NOMO-1 treated with DMSO at 0.1 percent for 48 hours (cell line): ENCODE results near the gene LRRC72.

ENCODE experiments used
- DNase-seq: peaks from one replicate; lab custom pipeline; 2025; ENCODE audit not compliant: unreplicated experiment; lab: John Stamatoyannopoulos, UW

The LRRC72 gene

DNA sequence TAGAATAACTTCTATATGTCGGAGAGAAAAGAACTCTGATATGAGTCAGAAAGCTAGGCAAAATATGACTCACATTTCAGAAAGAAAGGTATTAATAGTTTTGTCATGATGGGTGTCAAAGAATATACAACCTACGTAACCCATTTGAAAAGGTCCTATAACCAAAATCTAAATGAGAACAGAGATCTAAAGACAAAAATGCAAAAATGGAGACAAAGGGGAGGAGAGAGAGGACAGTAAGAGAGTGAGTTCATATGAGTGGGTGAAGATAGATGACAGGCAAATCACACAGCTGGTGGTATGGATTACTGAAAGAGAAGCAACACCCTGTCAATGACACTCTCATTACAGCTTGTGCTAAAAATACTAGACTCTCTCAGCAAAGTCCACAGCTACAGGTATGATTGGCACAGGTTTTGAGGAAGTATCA lies 93.4 kb downstream of the LRRC72 start:
- no peak for DNase-seq

GRCh38 chr7:16626388-16626787 lies 99.8 kb downstream of the LRRC72 start:
- no peak for DNase-seq

- DNase-seq = no peak
Measured at GRCh38 chr7:16627236-16627635, 100.6 kb downstream of the LRRC72 start.

DNA sequence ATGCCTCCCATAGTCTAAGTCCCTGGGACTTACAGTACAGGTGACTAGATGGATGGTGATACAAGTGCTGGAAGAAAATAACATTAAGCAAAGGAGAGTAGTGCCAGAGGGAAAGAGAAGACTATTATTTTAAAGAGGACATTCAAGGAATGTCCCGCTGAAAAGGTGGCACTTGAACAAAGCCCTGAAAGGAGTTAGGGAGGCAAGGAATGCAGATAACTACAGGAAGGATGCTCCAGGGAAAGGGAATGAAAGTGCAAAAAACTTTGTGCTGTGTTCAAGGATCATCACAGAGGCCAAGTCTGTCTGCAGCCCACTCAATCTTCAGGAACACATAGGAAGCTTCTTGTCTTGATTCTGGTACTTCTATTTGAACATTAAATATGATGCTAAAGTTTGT lies 104.0 kb downstream of the LRRC72 start:
- DNase-seq = no peak
